Measurements from ENCODE around the gene LPP.

The LPP gene

GRCh38 chr3:188331166-188331565, 177.2 kb downstream of the LPP start:
- no peak for DNase-seq (ENCODE audit: low spot score)

- no peak for DNase-seq (ENCODE audit: low spot score)
Observed at GRCh38 chr3:188332085-188332484, 178.1 kb downstream of the LPP start.

- no peak for DNase-seq (ENCODE audit: low spot score)
Observed at GRCh38 chr3:188335656-188336055, 181.7 kb downstream of the LPP start.

- no peak for DNase-seq (ENCODE audit: low spot score)
Observed at GRCh38 chr3:188336178-188336577, 182.2 kb downstream of the LPP start.

GRCh38 chr3:188337232-188337631, 183.3 kb downstream of the LPP start:
- DNase-seq (ENCODE audit: low spot score), result no peak

- DNase-seq (ENCODE audit: low spot score), result no peak
Observed at GRCh38 chr3:188338086-188338485, 184.1 kb downstream of the LPP start.

GRCh38 chr3:188339410-188340295, 185.7 kb downstream of the LPP start:
- DNase-seq (ENCODE audit: low spot score), result no peak

GRCh38 chr3:188341501-188341900, 187.5 kb downstream of the LPP start:
- DNase-seq (ENCODE audit: low spot score), result no peak

GRCh38 chr3:188342991-188343732, 189.2 kb downstream of the LPP start:
- DNase-seq (ENCODE audit: low spot score), result no peak

GRCh38 chr3:188343894-188344293, 189.9 kb downstream of the LPP start:
- DNase-seq (ENCODE audit: low spot score), result no peak

GRCh38 chr3:188345223-188345622, 191.3 kb downstream of the LPP start:
- DNase-seq (ENCODE audit: low spot score), result no peak

GRCh38 chr3:188348435-188349244, 194.7 kb downstream of the LPP start:
- DNase-seq (ENCODE audit: low spot score), result no peak

GRCh38 chr3:188349351-188349901, 195.5 kb downstream of the LPP start:
- DNase-seq (ENCODE audit: low spot score), result no peak

GRCh38 chr3:188349933-188350332, 196.0 kb downstream of the LPP start:
- DNase-seq (ENCODE audit: low spot score), result no peak

- DNase-seq (ENCODE audit: low spot score), result no peak
Observed at GRCh38 chr3:188350961-188351360, 197.0 kb downstream of the LPP start.

GRCh38 chr3:188351648-188352047, 197.7 kb downstream of the LPP start:
- no peak for DNase-seq (ENCODE audit: low spot score)

GRCh38 chr3:188352196-188352927, 198.4 kb downstream of the LPP start:
- no peak for DNase-seq (ENCODE audit: low spot score)

- no peak for DNase-seq (ENCODE audit: low spot score)
Observed at GRCh38 chr3:188353426-188353825, 199.5 kb downstream of the LPP start.

- no peak for DNase-seq (ENCODE audit: low spot score)
Observed at GRCh38 chr3:188358787-188359493, 205.0 kb downstream of the LPP start.

GRCh38 chr3:188360364-188360881, 206.5 kb downstream of the LPP start:
- DNase-seq (ENCODE audit: low spot score), result no peak

Data from putamen (tissue), 1 donor.